HCT116 (cell line): ENCODE data around the gene DNM3. TPM values are rescaled to one million over a fixed set of nuclear protein-coding genes. Genes with fewer than 3 reads are reported as not detected.

Source experiments
- ATAC-seq: fragments of 200-7000 bp; cut with Tn5 transposase; 2 replicates; pipeline ENCODE4 v1.9.1; 2020; ENCODE audit warnings: mild to moderate bottlenecking, moderate library complexity
- BruUV-seq: library from RNA; stranded (reverse); fragments of 400-500 nt; replicated peaks from 2 replicates; lab custom pipeline; 2021; lab: Mats Ljungman, UMichigan
- CTCF ChIA-PET: fragments of 300-600 bp; sonication (Branson Sonifier 250); formaldehyde crosslinking; loops from one replicate; lab custom pipeline; 2021; ENCODE audit warnings: antibody characterized with exemption; lab: Charles Lee
- POLR2A ChIA-PET: fragments of 300-600, 350-600 bp; sonication (Branson Sonifier 250); formaldehyde crosslinking; loops from one replicate; lab custom pipeline; 2021; ENCODE audit warnings: antibody characterized with exemption; lab: Charles Lee
- RAD21 ChIA-PET, 2 experiments: fragments of 300-600 bp; sonication (Branson Sonifier 250); formaldehyde crosslinking; loops; one replicate each; lab custom pipeline; 2023; ENCODE audit warnings: low total read pairs in 2 of 2; ENCODE audit not compliant: uncharacterized antibody in 2 of 2, unreplicated experiment in 2 of 2, low non-redundant PET in 1 of 2; lab: Charles Lee
- DNase-seq: peaks from one replicate; pipeline ENCODE4 v3.0.0-alpha.2; 2010; ENCODE audit warnings: low read depth, low spot score
- H2AFZ ChIP-seq: fragments of 200-600 bp; shearing (Covaris generic), sonication (generic); 2 replicates; pipeline ENCODE4 v1.6.1; 2017; ENCODE audit warnings: low read depth, mixed run types, mixed read lengths, antibody characterized with exemption, low read length; ENCODE audit not compliant: poor library complexity, severe bottlenecking
- H3K27ac ChIP-seq: 2 replicates; pipeline ENCODE4 v1.5.1; 2012; ENCODE audit warnings: low read depth, low read length
- H3K27me3 ChIP-seq: fragments of 200-600 bp; sonication (generic); 2 replicates; pipeline ENCODE4 v1.6.1; 2016; ENCODE audit warnings: mixed run types, low read length, mixed read lengths; ENCODE audit not compliant: insufficient read depth
- H3K36me3 ChIP-seq, 2 experiments: fragments of 200-500 bp in 1 of 2; fragments of 200-600 bp in 1 of 2; sonication (Bioruptor generic) in 1 of 2; sonication (generic) in 1 of 2; 2 replicates each; pipeline versions ENCODE4 v1.5.1 to v1.6.1; 2014 to 2016; ENCODE audit warnings: low read length in 2 of 2, inconsistent platforms in 1 of 2, mixed read lengths in 1 of 2, mixed run types in 1 of 2; ENCODE audit not compliant: insufficient read depth in 2 of 2, control insufficient read depth in 1 of 2
- H3K4me1 ChIP-seq, 2 experiments: fragments of 200-600 bp in 1 of 2; sonication (generic) in 1 of 2; 2 replicates each; pipeline versions ENCODE4 v1.5.1 to v1.6.1; 2012 to 2017; ENCODE audit warnings: low read length in 2 of 2, inconsistent platforms in 1 of 2, mild to moderate bottlenecking in 1 of 2, mixed read lengths in 1 of 2, mixed run types in 1 of 2, moderate library complexity in 1 of 2; ENCODE audit not compliant: insufficient read depth in 2 of 2, control insufficient read depth in 1 of 2
- H3K4me2 ChIP-seq: fragments of 200-600 bp; sonication (generic); 2 replicates; pipeline ENCODE4 v1.6.1; 2017; ENCODE audit warnings: mixed run types, low read length, mixed read lengths
- H3K4me3 ChIP-seq, 2 experiments: fragments of 200-600 bp in 1 of 2; sonication (generic) in 1 of 2; replicated peaks in 1 of 2; 2 replicates each; pipeline ENCODE4 v1.5.1; 2011 to 2016; ENCODE audit warnings: low read length in 2 of 2, control low read depth in 1 of 2, low read depth in 1 of 2, mild to moderate bottlenecking in 1 of 2, mixed read lengths in 1 of 2, mixed run types in 1 of 2
- H3K79me2 ChIP-seq: fragments of 200-600 bp; sonication (generic); 2 replicates; pipeline ENCODE4 v1.6.1; 2017; ENCODE audit warnings: mild to moderate bottlenecking, mixed run types, low read length, moderate library complexity, mixed read lengths; ENCODE audit not compliant: insufficient read depth
- H3K9ac ChIP-seq: fragments of 200-600 bp; sonication (generic); 2 replicates; pipeline ENCODE4 v1.6.1; 2016; ENCODE audit warnings: low read length, mixed read lengths
- H3K9me2 ChIP-seq: fragments of 200-600 bp; sonication (generic), shearing (Covaris generic); 2 replicates; pipeline ENCODE4 v1.6.1; 2017; ENCODE audit warnings: mixed run types, mild to moderate bottlenecking, moderate library complexity; ENCODE audit not compliant: insufficient read depth
- H3K9me3 ChIP-seq, 2 experiments: fragments of 200-500 bp in 1 of 2; fragments of 200-600 bp in 1 of 2; sonication (Bioruptor generic) in 1 of 2; sonication (generic) in 1 of 2; 2 replicates each; pipeline ENCODE4 v1.6.1; 2014 to 2017; ENCODE audit warnings: low read length in 2 of 2, mixed read lengths in 2 of 2, inconsistent platforms in 1 of 2, low read depth in 1 of 2, mild to moderate bottlenecking in 1 of 2, mixed run types in 1 of 2, moderate library complexity in 1 of 2; ENCODE audit not compliant: control insufficient read depth in 1 of 2, insufficient read depth in 1 of 2
- H4K20me1 ChIP-seq: fragments of 200-600 bp; sonication (generic), shearing (Covaris generic); 2 replicates; pipeline ENCODE4 v1.6.1; 2017; ENCODE audit warnings: mixed run types, mild to moderate bottlenecking, moderate library complexity; ENCODE audit not compliant: insufficient read depth
- CBX3 ChIP-seq: IDR thresholded peaks from 2 replicates; pipeline ENCODE4 v1.6.1; 2012; ENCODE audit warnings: low read depth
- ELF1 ChIP-seq: IDR thresholded peaks from 2 replicates; pipeline ENCODE4 v1.6.1; 2012; ENCODE audit warnings: low read depth, borderline replicate concordance
- JUND ChIP-seq: IDR thresholded peaks from 2 replicates; pipeline ENCODE4 v1.6.1; 2012
- POLR2A ChIP-seq: IDR thresholded peaks from 2 replicates; pipeline ENCODE4 v1.7.0; 2011; ENCODE audit warnings: borderline replicate concordance; ENCODE audit not compliant: insufficient read depth, insufficient read length; ENCODE audit errors: extremely low read depth
- RAD21 ChIP-seq: IDR thresholded peaks from 2 replicates; pipeline ENCODE4 v1.6.1; 2012; ENCODE audit warnings: low read depth, mild to moderate bottlenecking
- SP1 ChIP-seq: IDR thresholded peaks from 2 replicates; pipeline ENCODE4 v1.6.1; 2012; ENCODE audit warnings: low read depth
- YY1 ChIP-seq: IDR thresholded peaks from 2 replicates; pipeline ENCODE4 v1.6.1; 2011; ENCODE audit warnings: low read length, low read depth, moderate library complexity, mild to moderate bottlenecking; ENCODE audit not compliant: insufficient replicate concordance; ENCODE audit errors: extremely low read depth
- ZFX ChIP-seq: fragments of 450-650 bp; IDR thresholded peaks from 2 replicates; pipeline ENCODE4 v1.6.1; 2017
- ZNF274 ChIP-seq: fragments of 200-500 bp; sonication (Bioruptor generic); IDR thresholded peaks from 2 replicates; pipeline ENCODE4 v1.6.1; 2014; ENCODE audit warnings: mild to moderate bottlenecking, low read depth, low read length, inconsistent platforms
- intact Hi-C: fragments of 100-400 bp; cut with micrococcal nuclease; formaldehyde crosslinking; loops from 2 replicates; pipeline ENCODE4 v1.10.0; 2022
- total RNA-seq: library from RNA; stranded (reverse); gene quantifications from one replicate; pipeline ENCODE4 v1.2.1, GENCODE V29; 2021; ENCODE audit not compliant: unreplicated experiment
- TF ChIP-seq, protein P1 (sequence below): IDR thresholded peaks from 2 replicates; pipeline ENCODE4 v1.6.1; 2012; ENCODE audit warnings: low read depth
- TF ChIP-seq, protein P2 (sequence below): IDR thresholded peaks from 2 replicates; pipeline ENCODE4 v1.6.1; 2011; ENCODE audit warnings: mild to moderate bottlenecking, low read length, moderate library complexity; ENCODE audit not compliant: insufficient replicate concordance; ENCODE audit errors: extremely low read depth
- TF ChIP-seq, protein P3 (sequence below): IDR thresholded peaks from 2 replicates; pipeline ENCODE4 v1.6.1; 2012

The DNM3 gene
- total RNA-seq, 1 experiment from 2014 or later: 3.1 TPM

DNA sequence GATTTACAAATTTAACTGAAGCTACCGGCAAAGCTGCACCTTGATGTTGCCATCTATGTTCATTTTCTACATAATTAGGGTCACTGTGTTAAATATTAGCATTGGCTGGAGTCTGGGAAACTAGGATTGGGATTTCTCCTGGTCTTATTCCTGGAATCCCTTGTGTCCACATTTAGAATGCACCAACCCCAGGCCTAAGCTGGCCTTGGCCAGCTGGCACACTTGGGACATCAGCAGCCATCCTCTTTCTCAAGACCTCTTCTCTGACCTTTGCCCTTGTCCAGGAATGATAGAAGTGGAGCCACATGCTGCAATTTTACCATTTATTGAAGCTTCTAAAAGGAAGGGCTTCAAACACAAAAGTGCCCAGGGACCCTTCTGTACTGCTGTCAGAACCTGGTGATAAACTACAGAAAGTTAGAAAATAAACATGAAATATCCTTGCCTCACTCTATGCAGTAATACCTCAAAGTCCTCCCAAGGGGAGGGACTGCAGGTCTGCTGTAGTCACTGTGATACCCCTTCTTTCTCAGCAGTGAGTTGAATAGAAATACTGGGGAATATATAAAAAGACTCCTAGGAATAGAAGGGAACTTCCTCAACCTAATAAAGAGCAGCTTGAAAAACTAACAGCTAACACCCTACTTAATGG is 616.3 kb downstream of the DNM3 start (continued):
- TF ChIP-seq, protein P1, sequence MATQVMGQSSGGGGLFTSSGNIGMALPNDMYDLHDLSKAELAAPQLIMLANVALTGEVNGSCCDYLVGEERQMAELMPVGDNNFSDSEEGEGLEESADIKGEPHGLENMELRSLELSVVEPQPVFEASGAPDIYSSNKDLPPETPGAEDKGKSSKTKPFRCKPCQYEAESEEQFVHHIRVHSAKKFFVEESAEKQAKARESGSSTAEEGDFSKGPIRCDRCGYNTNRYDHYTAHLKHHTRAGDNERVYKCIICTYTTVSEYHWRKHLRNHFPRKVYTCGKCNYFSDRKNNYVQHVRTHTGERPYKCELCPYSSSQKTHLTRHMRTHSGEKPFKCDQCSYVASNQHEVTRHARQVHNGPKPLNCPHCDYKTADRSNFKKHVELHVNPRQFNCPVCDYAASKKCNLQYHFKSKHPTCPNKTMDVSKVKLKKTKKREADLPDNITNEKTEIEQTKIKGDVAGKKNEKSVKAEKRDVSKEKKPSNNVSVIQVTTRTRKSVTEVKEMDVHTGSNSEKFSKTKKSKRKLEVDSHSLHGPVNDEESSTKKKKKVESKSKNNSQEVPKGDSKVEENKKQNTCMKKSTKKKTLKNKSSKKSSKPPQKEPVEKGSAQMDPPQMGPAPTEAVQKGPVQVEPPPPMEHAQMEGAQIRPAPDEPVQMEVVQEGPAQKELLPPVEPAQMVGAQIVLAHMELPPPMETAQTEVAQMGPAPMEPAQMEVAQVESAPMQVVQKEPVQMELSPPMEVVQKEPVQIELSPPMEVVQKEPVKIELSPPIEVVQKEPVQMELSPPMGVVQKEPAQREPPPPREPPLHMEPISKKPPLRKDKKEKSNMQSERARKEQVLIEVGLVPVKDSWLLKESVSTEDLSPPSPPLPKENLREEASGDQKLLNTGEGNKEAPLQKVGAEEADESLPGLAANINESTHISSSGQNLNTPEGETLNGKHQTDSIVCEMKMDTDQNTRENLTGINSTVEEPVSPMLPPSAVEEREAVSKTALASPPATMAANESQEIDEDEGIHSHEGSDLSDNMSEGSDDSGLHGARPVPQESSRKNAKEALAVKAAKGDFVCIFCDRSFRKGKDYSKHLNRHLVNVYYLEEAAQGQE: no peak
- no peak for TF ChIP-seq ZFX

DNA sequence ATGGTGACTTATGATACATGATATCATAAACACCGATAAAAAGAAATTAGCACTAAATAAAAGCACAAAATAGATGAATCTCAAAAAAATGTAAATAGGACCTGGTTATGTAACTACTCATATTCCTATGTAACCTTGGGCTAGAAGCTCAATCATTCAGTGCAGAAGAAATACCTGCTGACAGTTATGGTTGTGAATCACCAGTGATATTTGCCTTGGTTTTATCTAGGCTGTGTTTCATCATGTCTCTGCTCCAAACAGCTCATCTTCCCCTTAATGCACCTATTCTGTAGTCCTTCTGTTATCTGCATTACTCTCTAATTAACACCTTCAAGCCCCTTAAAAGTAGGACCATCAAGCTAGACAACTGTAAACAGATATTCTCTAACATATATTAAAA is 618.9 kb downstream of the DNM3 start:
- Histone ChIP-seq H3K4me1 (no peaks in the 10 kb centered on the region), H3K27ac (no peak overlapping the region), H3K36me3 (no peaks in the 10 kb centered on the region), H3K27me3 (no peaks in the 10 kb centered on the region), H3K79me2 (no peaks in the 10 kb centered on the region), H3K9ac (no peak overlapping the region), H2AFZ (no peak overlapping the region), H3K4me2 (no peak overlapping the region), H3K4me3 (no peak overlapping the region), H4K20me1 (no peaks in the 10 kb centered on the region), H3K9me3 (no peaks in the 10 kb centered on the region), H3K9me2 (no peaks in the 10 kb centered on the region)
- DNase-seq: no peak
- no peak for ATAC-seq
- BruUV-seq: no TSS peak
- TF ChIP-seq, protein P2, sequence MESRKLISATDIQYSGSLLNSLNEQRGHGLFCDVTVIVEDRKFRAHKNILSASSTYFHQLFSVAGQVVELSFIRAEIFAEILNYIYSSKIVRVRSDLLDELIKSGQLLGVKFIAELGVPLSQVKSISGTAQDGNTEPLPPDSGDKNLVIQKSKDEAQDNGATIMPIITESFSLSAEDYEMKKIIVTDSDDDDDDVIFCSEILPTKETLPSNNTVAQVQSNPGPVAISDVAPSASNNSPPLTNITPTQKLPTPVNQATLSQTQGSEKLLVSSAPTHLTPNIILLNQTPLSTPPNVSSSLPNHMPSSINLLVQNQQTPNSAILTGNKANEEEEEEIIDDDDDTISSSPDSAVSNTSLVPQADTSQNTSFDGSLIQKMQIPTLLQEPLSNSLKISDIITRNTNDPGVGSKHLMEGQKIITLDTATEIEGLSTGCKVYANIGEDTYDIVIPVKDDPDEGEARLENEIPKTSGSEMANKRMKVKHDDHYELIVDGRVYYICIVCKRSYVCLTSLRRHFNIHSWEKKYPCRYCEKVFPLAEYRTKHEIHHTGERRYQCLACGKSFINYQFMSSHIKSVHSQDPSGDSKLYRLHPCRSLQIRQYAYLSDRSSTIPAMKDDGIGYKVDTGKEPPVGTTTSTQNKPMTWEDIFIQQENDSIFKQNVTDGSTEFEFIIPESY: no peak
- TF ChIP-seq POLR2A (no peak), RAD21 (no peak), ELF1 (no peak), CBX3 (no peak), ZNF274 (no peak), YY1 (no peak), ZFX (no peak), SP1 (no peak), JUND (no peak)
- TF ChIP-seq, protein P3, sequence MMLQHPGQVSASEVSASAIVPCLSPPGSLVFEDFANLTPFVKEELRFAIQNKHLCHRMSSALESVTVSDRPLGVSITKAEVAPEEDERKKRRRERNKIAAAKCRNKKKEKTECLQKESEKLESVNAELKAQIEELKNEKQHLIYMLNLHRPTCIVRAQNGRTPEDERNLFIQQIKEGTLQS: no peak
- ChIA-PET POLR2A (no interaction called here), RAD21 (no interaction called here), CTCF (no interaction called here)
- intact Hi-C loops: no loop called here
